GM12892 (cell line): Measurements from ENCODE around the gene GRHPR.

Experiments
- DNase-seq: peaks from one replicate; pipeline ENCODE4 v3.0.0; 2011; ENCODE audit not compliant: insufficient read length
- FAIRE-seq: peaks from 2 replicates; lab custom pipeline; 2011; peaks lifted over from hg19 to GRCh38; lab: Jason Lieb, UNC
- POLR2A ChIP-seq: IDR thresholded peaks from 2 replicates; pipeline ENCODE4 v1.6.1; 2011; ENCODE audit warnings: low read depth, low read length, control low read depth
- POLR2AphosphoS5 ChIP-seq: IDR thresholded peaks from 2 replicates; pipeline ENCODE4 v1.6.1; 2011; ENCODE audit warnings: low read depth, low read length, control low read depth
- TAF1 ChIP-seq: IDR thresholded peaks from 2 replicates; pipeline ENCODE4 v1.6.1; 2011; ENCODE audit warnings: low read depth, mild to moderate bottlenecking, control low read depth, low read length, borderline replicate concordance

The GRHPR gene

DNA sequence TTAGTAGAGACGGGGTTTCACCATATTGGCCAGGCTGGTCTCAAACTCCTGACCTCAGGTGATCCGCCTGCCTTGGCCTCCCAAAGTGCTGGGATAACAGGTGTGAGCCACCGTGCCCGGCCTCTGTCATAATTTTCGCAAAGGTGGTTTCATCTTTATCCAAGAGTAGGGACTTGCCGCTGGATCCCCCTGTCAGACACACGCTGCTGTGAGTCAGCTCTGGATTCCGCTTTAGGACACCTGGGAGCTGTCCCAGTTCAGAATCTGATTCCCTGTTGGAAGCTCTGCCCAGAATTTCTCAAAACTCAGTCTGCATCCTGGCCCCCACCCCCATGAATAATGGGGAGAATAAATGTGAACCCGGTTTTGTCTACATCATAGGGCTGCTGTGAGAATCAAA lies 17.9 kb upstream of the GRHPR start:
- FAIRE-seq (no peak), DNase-seq (no peak)
- no peak for TF ChIP-seq POLR2AphosphoS5
- TF ChIP-seq TAF1, result no peak
- no peak for TF ChIP-seq POLR2A

DNA sequence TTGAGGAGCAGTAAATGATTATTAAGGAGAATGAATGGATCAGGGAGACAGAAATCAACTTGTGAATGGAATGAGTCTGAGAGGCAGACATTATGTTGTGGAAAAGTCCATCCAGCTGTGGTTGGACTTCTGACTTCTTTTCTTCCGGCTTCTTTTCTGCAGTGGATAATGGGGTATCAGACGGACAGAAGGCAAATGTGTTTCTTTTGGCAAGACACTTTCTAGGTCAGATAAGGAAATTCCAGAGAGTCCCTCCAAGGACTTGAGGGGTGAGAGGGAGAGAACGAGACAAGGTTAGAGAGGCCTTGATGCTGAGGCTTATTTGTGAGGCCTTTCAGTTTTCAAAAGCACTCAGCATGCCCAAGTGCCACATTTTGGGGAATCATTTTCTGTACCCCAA lies 17.1 kb upstream of the GRHPR start:
- DNase-seq (no peak), FAIRE-seq (no peak)
- TF ChIP-seq POLR2A (no peak), TAF1 (no peak), POLR2AphosphoS5 (no peak)

DNA sequence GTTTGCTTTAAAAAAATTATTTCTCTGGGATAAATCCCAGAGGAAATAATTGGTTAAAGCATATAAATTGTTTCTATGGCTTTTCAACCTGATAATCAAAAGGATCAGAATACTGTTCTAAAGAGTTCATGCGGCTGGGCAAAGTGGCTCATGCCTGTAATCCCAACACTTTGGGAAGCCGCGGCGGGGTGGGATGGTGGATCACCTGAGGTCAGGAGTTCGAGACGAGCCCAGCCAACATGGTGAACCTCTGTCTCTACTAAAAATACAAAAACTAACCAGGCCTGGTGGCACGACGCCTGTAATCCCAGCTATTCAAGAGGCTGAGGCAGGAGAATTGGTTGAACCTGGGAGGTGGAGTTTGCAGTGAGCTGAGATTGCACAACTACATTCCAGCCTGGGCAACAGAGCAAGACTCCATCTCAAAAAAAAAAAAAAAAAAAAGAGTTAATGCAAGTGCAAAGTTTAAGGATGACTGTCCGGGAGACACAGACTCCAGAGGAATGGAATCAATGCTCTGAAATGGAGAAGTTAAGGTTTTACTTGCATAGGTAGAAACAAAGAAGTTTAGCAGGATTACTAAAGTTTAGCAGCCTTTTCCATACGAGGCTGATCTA lies 16.6 kb upstream of the GRHPR start:
- TF ChIP-seq TAF1, result no peak
- no peak for TF ChIP-seq POLR2AphosphoS5
- TF ChIP-seq POLR2A, result no peak
- FAIRE-seq (no peak), DNase-seq (no peak)

GRCh38 chr9:37406603-37407401 lies 15.7 kb upstream of the GRHPR start:
- FAIRE-seq (peak; percentile 81), DNase-seq (no peak)
- TF ChIP-seq TAF1, result no peak
- TF ChIP-seq POLR2AphosphoS5, result no peak
- TF ChIP-seq POLR2A, result no peak

- DNase-seq (no peak), FAIRE-seq (peak; percentile 17)
- no peak for TF ChIP-seq TAF1
These were observed 15.0 kb upstream of the GRHPR start for GRCh38 chr9:37407468-37407867.

- DNase-seq (peak; percentile 73), FAIRE-seq (peak; percentile 99)
- peak; percentile 84; the same call in 1 of the 2 replicates for TF ChIP-seq POLR2AphosphoS5
- peak; percentile 65 for TF ChIP-seq TAF1
- TF ChIP-seq POLR2A, result peak; percentile 43; the same call in 1 of the 2 replicates
These were observed 13.4 kb upstream of the GRHPR start for GRCh38 chr9:37408933-37409710.

GRCh38 chr9:37410354-37410861 lies 12.1 kb upstream of the GRHPR start:
- DNase-seq (no peak), FAIRE-seq (no peak)
- TF ChIP-seq POLR2A (peak; percentile 81), TAF1 (no peak), POLR2AphosphoS5 (peak; percentile 91)

GRCh38 chr9:37410969-37411785 lies 11.3 kb upstream of the GRHPR start:
- peak; percentile 91 for TF ChIP-seq POLR2AphosphoS5
- TF ChIP-seq TAF1, result peak; percentile 71
- peak; percentile 84 for TF ChIP-seq POLR2A
- FAIRE-seq (peak; percentile 93), DNase-seq (peak; percentile 52)

- TF ChIP-seq TAF1 (no peak), POLR2AphosphoS5 (no peak), POLR2A (no peak)
- FAIRE-seq, result no peak
- DNase-seq, result no peak
These were observed 9.9 kb upstream of the GRHPR start for GRCh38 chr9:37412431-37413151.

DNA sequence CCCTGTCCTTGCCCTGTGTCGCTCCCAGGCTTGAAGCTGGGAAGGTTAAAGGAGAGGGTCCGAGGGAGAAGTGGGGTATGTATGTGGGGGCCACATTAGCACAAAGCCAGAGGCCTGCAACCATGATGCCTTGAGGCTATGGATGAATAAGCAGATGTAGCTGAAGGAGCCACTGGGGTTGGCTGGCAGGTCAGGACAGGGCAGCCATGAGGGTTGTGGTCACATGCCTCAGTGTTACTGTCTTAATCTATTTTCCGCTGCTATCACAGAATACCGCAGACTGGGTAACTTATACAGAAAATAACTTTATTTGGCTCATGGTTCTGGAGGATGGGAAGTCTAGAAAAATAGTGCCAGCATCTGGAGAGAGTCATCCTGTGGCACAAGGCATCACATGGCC lies 9.2 kb upstream of the GRHPR start:
- no peak for FAIRE-seq
- TF ChIP-seq POLR2AphosphoS5 (no peak), TAF1 (no peak), POLR2A (no peak)
- no peak for DNase-seq
